IMR-90 (cell line): ENCODE results near the gene TTC28. TPM values are rescaled to one million over a fixed set of nuclear protein-coding genes. Genes with fewer than 3 reads are reported as not detected.

Experiments
- ATAC-seq: fragments of 200-7000 bp; cut with Tn5 transposase; 2 replicates; pipeline ENCODE4 v1.9.1; 2020; ENCODE audit warnings: low read depth, mild to moderate bottlenecking, moderate library complexity
- BruUV-seq: library from RNA; stranded (reverse); fragments of 400-500 nt; replicated peaks from 2 replicates; lab custom pipeline; 2021; lab: Mats Ljungman, UMichigan
- CTCF ChIA-PET: fragments of 300-600 bp; formaldehyde crosslinking; extraction: SDS; loops from one replicate; lab custom pipeline; 2021; ENCODE audit warnings: antibody characterized with exemption; lab: Yijun Ruan, JAX
- POLR2A ChIA-PET: fragments of 300-600 bp; sonication (Branson Sonifier 250); formaldehyde crosslinking; loops from one replicate; lab custom pipeline; 2022; ENCODE audit warnings: antibody characterized with exemption; ENCODE audit not compliant: unreplicated experiment; lab: Charles Lee
- DNase-seq: peaks from one replicate; pipeline ENCODE4 v3.0.0; 2013
- H2AFZ ChIP-seq: replicated peaks from 2 replicates; pipeline ENCODE3; 2013; ENCODE audit warnings: low read length, mild to moderate bottlenecking; ENCODE audit not compliant: poor library complexity
- H2AK5ac ChIP-seq: 2 replicates; pipeline ENCODE4 v1.6.1; 2013; ENCODE audit warnings: low read depth, low read length, inconsistent platforms
- H2AK9ac ChIP-seq: replicated peaks from 2 replicates; pipeline ENCODE3; 2013; ENCODE audit warnings: mild to moderate bottlenecking, low read depth, low read length, moderate library complexity; ENCODE audit not compliant: poor library complexity
- H2BK120ac ChIP-seq: 2 replicates; pipeline ENCODE4 v1.6.1; 2013; ENCODE audit warnings: low read depth, low read length, inconsistent platforms
- H2BK15ac ChIP-seq: 3 replicates; pipeline ENCODE4 v1.6.1; 2013; ENCODE audit warnings: low read depth, low read length, inconsistent platforms
- H2BK20ac ChIP-seq: 2 replicates; pipeline ENCODE4 v1.6.1; 2013; ENCODE audit warnings: low read depth, mild to moderate bottlenecking, inconsistent platforms, low read length, moderate library complexity
- H2BK5ac ChIP-seq: 2 replicates; pipeline ENCODE4 v1.6.1; 2013; ENCODE audit warnings: mild to moderate bottlenecking, low read depth, low read length, inconsistent platforms; ENCODE audit not compliant: poor library complexity, severe bottlenecking
- H3K14ac ChIP-seq: replicated peaks from 2 replicates; pipeline ENCODE4 v1.6.1; 2013; ENCODE audit warnings: low read depth, low read length, inconsistent platforms
- H3K18ac ChIP-seq: 2 replicates; pipeline ENCODE4 v1.6.1; 2013; ENCODE audit warnings: low read depth, low read length, control low read depth
- H3K23ac ChIP-seq: 2 replicates; pipeline ENCODE4 v1.6.1; 2013; ENCODE audit warnings: low read depth, low read length, inconsistent platforms
- H3K27ac ChIP-seq: 2 replicates; pipeline ENCODE4 v1.5.1; 2013; ENCODE audit warnings: mild to moderate bottlenecking, control low read depth, low read length; ENCODE audit not compliant: insufficient read depth
- H3K27me3 ChIP-seq: 2 replicates; pipeline ENCODE4 v1.6.1; 2013; ENCODE audit warnings: low read length; ENCODE audit not compliant: control insufficient read depth, insufficient read depth
- H3K36me3 ChIP-seq: 2 replicates; pipeline ENCODE4 v1.6.1; 2013; ENCODE audit warnings: low read length, mixed read lengths; ENCODE audit not compliant: control insufficient read depth, insufficient read depth
- H3K4ac ChIP-seq: 2 replicates; pipeline ENCODE4 v1.6.1; 2013; ENCODE audit warnings: low read depth, low read length, inconsistent platforms
- H3K4me1 ChIP-seq: 2 replicates; pipeline ENCODE4 v1.6.1; 2013; ENCODE audit warnings: low read length, mixed read lengths; ENCODE audit not compliant: control insufficient read depth, insufficient read depth
- H3K4me2 ChIP-seq: 2 replicates; pipeline ENCODE4 v1.6.1; 2013; ENCODE audit warnings: low read depth, mild to moderate bottlenecking, control low read depth, low read length, moderate library complexity
- H3K4me3 ChIP-seq: 2 replicates; pipeline ENCODE4 v1.5.1; 2013; ENCODE audit warnings: low read depth, mild to moderate bottlenecking, control low read depth, low read length, moderate library complexity; ENCODE audit not compliant: insufficient read depth
- H3K56ac ChIP-seq: 2 replicates; pipeline ENCODE4 v1.6.1; 2013; ENCODE audit warnings: low read length, inconsistent platforms; ENCODE audit not compliant: insufficient read depth; ENCODE audit errors: extremely low read depth
- H3K79me1 ChIP-seq, 2 experiments: 2 replicates each; pipeline ENCODE4 v1.6.1; 2013; ENCODE audit warnings: low read length in 2 of 2, inconsistent platforms in 1 of 2, low read depth in 1 of 2
- H3K9ac ChIP-seq: 2 replicates; pipeline ENCODE4 v1.6.1; 2013; ENCODE audit warnings: low read depth, low read length, control low read depth
- H3K9me1 ChIP-seq: 2 replicates; pipeline ENCODE4 v1.6.1; 2013; ENCODE audit warnings: low read length, inconsistent platforms; ENCODE audit not compliant: insufficient read depth
- H3K9me3 ChIP-seq: 2 replicates; pipeline ENCODE4 v1.6.1; 2013; ENCODE audit warnings: low read length; ENCODE audit not compliant: control insufficient read depth, insufficient read depth
- H4K20me1 ChIP-seq: 2 replicates; pipeline ENCODE4 v1.6.1; 2013; ENCODE audit warnings: low read length, inconsistent platforms; ENCODE audit not compliant: insufficient read depth
- H4K5ac ChIP-seq: 2 replicates; pipeline ENCODE4 v1.6.1; 2013; ENCODE audit warnings: mild to moderate bottlenecking, low read depth, low read length, control low read depth
- H4K8ac ChIP-seq, 2 experiments: 2 replicates each; pipeline ENCODE4 v1.6.1; 2013; ENCODE audit warnings: low read depth in 2 of 2, low read length in 2 of 2, control low read depth in 1 of 2, inconsistent platforms in 1 of 2
- H4K91ac ChIP-seq: 2 replicates; pipeline ENCODE4 v1.6.1; 2013; ENCODE audit warnings: low read depth, low read length, inconsistent platforms; ENCODE audit not compliant: insufficient read depth
- CHD1 ChIP-seq: IDR thresholded peaks from 2 replicates; pipeline ENCODE4 v1.6.1; 2012; ENCODE audit warnings: low read depth, low read length, improper control_type of control experiment
- MAFK ChIP-seq: IDR thresholded peaks from 2 replicates; pipeline ENCODE4 v1.6.1; 2012; ENCODE audit warnings: low read depth, low read length, improper control_type of control experiment
- NFE2L2 ChIP-seq: fragments of 150-350 bp; IDR thresholded peaks from 2 replicates; pipeline ENCODE4 v1.6.1; 2016; ENCODE audit warnings: low read depth, mild to moderate bottlenecking, low read length
- RCOR1 ChIP-seq: IDR thresholded peaks from 2 replicates; pipeline ENCODE4 v1.6.1; 2012; ENCODE audit warnings: mild to moderate bottlenecking, low read length, improper control_type of control experiment; ENCODE audit not compliant: insufficient replicate concordance
- SMC3 ChIP-seq: fragments of 150-350 bp; IDR thresholded peaks from 2 replicates; pipeline ENCODE4 v1.6.1; 2016; ENCODE audit warnings: low read depth, mild to moderate bottlenecking, antibody characterized with exemption, low read length, moderate library complexity
- USF2 ChIP-seq: fragments of 150-350 bp; IDR thresholded peaks from 2 replicates; pipeline ENCODE4 v1.6.1; 2017; ENCODE audit warnings: mild to moderate bottlenecking, antibody characterized with exemption, low read length, low read depth
- WGBS, 2 experiments: methylation state at CpG; one replicate each; pipeline versions ENCODE4 v1.1.5 to v1.1.7; 2013; ENCODE audit warnings: missing lambda C conversion rate in 2 of 2; ENCODE audit not compliant: insufficient read length in 1 of 2; ENCODE audit errors: extremely low coverage in 2 of 2; 5-methylcytosine and 5-hydroxymethylcytosine counted together
- dilution Hi-C: fragments of 300-500 bp; cut with HindIII; formaldehyde crosslinking; loops from one replicate; pipeline ENCODE4 v1.14.3; 2018; ENCODE audit warnings: low sequenced_read_pairs; ENCODE audit not compliant: unreplicated experiment
- in situ Hi-C: fragments of 300-500 bp; cut with MboI; formaldehyde crosslinking; loops from 3 replicates; pipeline ENCODE4 v1.14.3; 2019; ENCODE audit warnings: low sequenced_read_pairs, inconsistent platforms, mixed read lengths
- intact Hi-C: fragments of 100-400 bp; cut with micrococcal nuclease; formaldehyde crosslinking; loops from 2 replicates; pipeline ENCODE4 v1.10.0; 2022
- polyA plus RNA-seq, 3 experiments: library from polyadenylated mRNA; depleted of rRNA; stranded (reverse); fragments of >200 nt; gene quantifications; 2 replicates each; pipeline ENCODE4 v1.2.3, GENCODE V29; 2012; ENCODE audit warnings: low replicate concordance in 1 of 3
- total RNA-seq: library from RNA; depleted of rRNA; stranded (reverse); fragments of >200 nt; gene quantifications from 2 replicates; pipeline ENCODE4 v1.2.3, GENCODE V29; 2012

Gene TTC28
- total and polyA plus RNA-seq, 2 of the 4 experiments (the other 2 are of a cell fraction) = 5.6 to 13.3 TPM

DNA sequence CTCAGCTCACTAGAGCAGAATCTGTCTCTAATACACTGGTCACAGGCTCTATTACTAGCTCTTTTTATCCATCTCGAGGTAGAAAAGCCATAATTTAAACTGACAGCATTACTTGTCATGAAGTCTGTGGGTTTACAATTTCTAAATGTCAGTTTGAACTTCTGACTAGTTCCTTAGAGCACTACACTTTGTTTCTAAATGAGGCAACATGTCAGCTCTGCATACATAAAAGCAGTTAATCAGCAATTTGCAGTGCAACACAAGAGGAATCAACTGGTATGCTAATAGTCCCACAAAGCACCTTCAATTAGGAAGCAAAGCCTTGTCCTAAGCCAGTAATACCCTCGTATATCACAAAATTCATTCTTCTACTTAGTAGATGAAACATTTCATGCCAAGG lies 321.3 kb downstream of the TTC28 start:
- H3K4ac ChIP-seq = no peak overlapping the region
- intact Hi-C loops = no loop called here
- H3K9me3 ChIP-seq = peaks cover 2% of the 10 kb centered on the region; the same call in 1 of the 2 replicates
- H2BK120ac ChIP-seq = no peak overlapping the region
- no peak overlapping the region for H2BK20ac ChIP-seq
- WGBS, 2 experiments = no CpG with 5 or more reads among the region's 2 CpGs
- H3K36me3 ChIP-seq = no peaks in the 10 kb centered on the region
- ATAC-seq = no peak
- no peak overlapping the region for H3K4me3 ChIP-seq
- no peak overlapping the region for H3K27ac ChIP-seq
- ChIA-PET POLR2A (no interaction called here), CTCF (no interaction called here)
- H3K56ac ChIP-seq = no peak overlapping the region
- no peak overlapping the region for H3K9ac ChIP-seq
- H3K79me1 ChIP-seq = no peaks in the 10 kb centered on the region; a peak in 1 of 4 replicates
- H4K8ac ChIP-seq = no peak overlapping the region
- no peak overlapping the region for H2AK9ac ChIP-seq
- no peak overlapping the region for H3K23ac ChIP-seq
- H2BK5ac ChIP-seq = no peak overlapping the region
- no peak overlapping the region for H4K5ac ChIP-seq
- TF ChIP-seq USF2 = no peak
- no peak for TF ChIP-seq CHD1
- no peak for TF ChIP-seq MAFK
- no peak for TF ChIP-seq SMC3
- TF ChIP-seq RCOR1 = no peak
- TF ChIP-seq NFE2L2 = no peak
- BruUV-seq = no TSS peak
- DNase-seq = no peak
- H4K20me1 ChIP-seq = no peaks in the 10 kb centered on the region; the same call in 1 of the 2 replicates
- H4K91ac ChIP-seq = no peak overlapping the region
- no peaks in the 10 kb centered on the region for H3K4me1 ChIP-seq
- no peaks in the 10 kb centered on the region for H3K27me3 ChIP-seq
- H3K14ac ChIP-seq = no peak overlapping the region
- no peak overlapping the region for H2AK5ac ChIP-seq
- in situ Hi-C loops = no loop called here
- no peaks in the 10 kb centered on the region for H3K9me1 ChIP-seq
- dilution Hi-C loops = no loop called here
- H3K18ac ChIP-seq = no peak overlapping the region
- no peak overlapping the region for H2AFZ ChIP-seq
- no peak overlapping the region for H2BK15ac ChIP-seq
- no peak overlapping the region for H3K4me2 ChIP-seq
